Forelimb muscle (tissue), 1 donor: ENCODE measurements around the gene THAP6. TPM values are rescaled to one million over a fixed set of nuclear protein-coding genes. Genes with fewer than 3 reads are reported as not detected.

Experiments
- polyA plus RNA-seq: library from polyadenylated mRNA; unstranded; fragments of 120-200 nt; gene quantifications from one replicate; pipeline ENCODE4 v1.2.1, GENCODE V29; 2013; ENCODE audit not compliant: insufficient read length

THAP6 gene
- polyA plus RNA-seq, 1 donor, result 16.0 TPM

Other genes with a start within 250 kb of the THAP6 start
- gene RCHY1, start 70 bp upstream of the THAP6 start, polyA plus RNA-seq, result 22.7 TPM
- gene ODAPH, start 41.6 kb downstream of the THAP6 start, polyA plus RNA-seq, result 0.25 TPM
- 0.14 TPM for gene CDKL2, start 116.1 kb downstream of the THAP6 start, polyA plus RNA-seq
- gene G3BP2, start 158.9 kb downstream of the THAP6 start, polyA plus RNA-seq, result 152 TPM
- 236 TPM for gene USO1, start 210.1 kb downstream of the THAP6 start, polyA plus RNA-seq